Upper lobe of left lung (tissue), 4 donors: ENCODE results near the gene ASF1A.

ENCODE experiments used
- EP300 ChIP-seq, 4 donors: sonication (generic); formaldehyde crosslinking; IDR thresholded peaks; one replicate each; pipeline ENCODE4 v1.5.1; 2017; ENCODE audit warnings: antibody characterized with exemption in 4 of 4, control low read depth in 2 of 4
- POLR2AphosphoS5 ChIP-seq, 2 donors: sonication (generic); formaldehyde crosslinking; IDR thresholded peaks; one replicate each; pipeline ENCODE4 v1.5.1; 2017; ENCODE audit warnings: antibody characterized with exemption in 2 of 2

DNA sequence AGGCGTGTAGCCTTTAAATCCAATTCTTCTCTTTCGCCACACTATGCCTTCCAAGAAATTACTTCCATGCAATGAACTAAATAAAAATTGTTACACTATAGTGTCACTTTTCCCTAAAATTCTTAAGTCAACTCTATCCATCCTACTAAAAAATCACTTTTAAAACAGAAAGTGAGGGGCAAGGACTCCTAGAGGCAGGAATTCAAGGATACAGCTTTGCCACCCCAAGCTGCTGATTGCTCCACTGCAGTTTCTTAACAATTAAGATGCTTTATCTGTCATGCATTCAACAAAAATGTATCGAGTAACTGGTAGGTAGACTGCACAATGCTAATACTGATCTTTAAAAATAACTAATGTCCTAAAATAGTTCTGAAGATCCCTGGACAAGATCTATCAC is 36.7 kb downstream of the ASF1A start:
- TF ChIP-seq POLR2AphosphoS5 (IDR thresholded peaks at IDR 0.05) = no peak
- TF ChIP-seq EP300 (IDR thresholded peaks at IDR 0.05) = no peak
